GM23338 (cell line): ENCODE results near the gene PARG. TPM values are rescaled to one million over a fixed set of nuclear protein-coding genes. Genes with fewer than 3 reads are reported as not detected.

Experiments
- CREB1 ChIP-seq: fragments of 250-450 bp; sonication (Bioruptor Pico); IDR thresholded peaks from 2 replicates; pipeline ENCODE4 v1.5.0; 2020; ENCODE audit warnings: low read depth, mild to moderate bottlenecking, moderate library complexity
- CTCF ChIP-seq, 2 experiments: fragments of 200-600 bp in 1 of 2; sonication (generic) in 1 of 2; conservative IDR thresholded peaks; 2 replicates each; pipeline versions ENCODE4 v1.5.1 to v1.6.1; 2016 to 2017; ENCODE audit warnings: antibody characterized with exemption in 2 of 2, low read depth in 2 of 2, mild to moderate bottlenecking in 2 of 2, moderate library complexity in 1 of 2
- EZH2 ChIP-seq: fragments of 200-600 bp; sonication (generic); IDR thresholded peaks from one replicate; pipeline ENCODE4 v1.8.0; 2017; ENCODE audit warnings: antibody characterized with exemption, mild to moderate bottlenecking, low read depth; ENCODE audit not compliant: unreplicated experiment
- EZH2phosphoT487 ChIP-seq: fragments of 200-600 bp; sonication (generic); IDR thresholded peaks from one replicate; pipeline ENCODE4 v1.8.1; 2018; ENCODE audit warnings: antibody characterized with exemption; ENCODE audit not compliant: unreplicated experiment
- JUNB ChIP-seq: IDR thresholded peaks from one replicate; pipeline ENCODE4 v1.6.1; 2016; ENCODE audit warnings: antibody characterized with exemption; ENCODE audit not compliant: unreplicated experiment
- NANOG ChIP-seq: IDR thresholded peaks from 2 replicates; pipeline ENCODE4 v1.6.1; 2016; ENCODE audit warnings: antibody characterized with exemption, borderline replicate concordance
- POLR2AphosphoS5 ChIP-seq: IDR thresholded peaks from 2 replicates; pipeline ENCODE4 v1.6.1; 2016; ENCODE audit warnings: antibody characterized with exemption, low read depth
- STAT1 ChIP-seq: IDR thresholded peaks from one replicate; pipeline ENCODE4 v1.6.1; 2016; ENCODE audit warnings: antibody characterized with exemption; ENCODE audit not compliant: unreplicated experiment
- ZNF114 ChIP-seq: fragments of 250-450 bp; sonication (Bioruptor Pico); IDR thresholded peaks from 2 replicates; pipeline ENCODE4 v1.5.0; 2020; ENCODE audit warnings: mild to moderate bottlenecking, moderate library complexity
- ZNF331 ChIP-seq: fragments of 250-450 bp; sonication (Bioruptor Pico); IDR thresholded peaks from 2 replicates; pipeline ENCODE4 v1.5.0; 2020; ENCODE audit warnings: low read depth, mild to moderate bottlenecking, moderate library complexity
- ZNF462 ChIP-seq: fragments of 250-450 bp; sonication (Bioruptor Pico); IDR thresholded peaks from 2 replicates; pipeline ENCODE4 v1.5.0; 2020; ENCODE audit warnings: mild to moderate bottlenecking, moderate library complexity
- polyA plus RNA-seq: library from polyadenylated mRNA; unstranded; fragments of >200 nt; fragmentation: Nextera tagmentation; extraction: Ambion mirVana; gene quantifications from 2 replicates; pipeline ENCODE4 v1.2.1, GENCODE V29; 2016
- total RNA-seq: library from RNA; depleted of rRNA; stranded (reverse); fragments of >200 nt; shearing (Covaris generic); gene quantifications from 2 replicates; pipeline ENCODE4 v1.2.3, GENCODE V29; 2014

Gene PARG
- total and polyA plus RNA-seq, 2 experiments from 2014 or later = 19.1 to 63.8 TPM

GRCh38 chr10:49803988-49804387 lies 137.8 kb downstream of the PARG start (continued):
- no peak for TF ChIP-seq ZNF462 (CRISPR knock-in tag)
- no peak for TF ChIP-seq CREB1 (CRISPR knock-in tag)
- TF ChIP-seq CTCF (conservative IDR thresholded peaks at IDR 0.05; ENCODE audit: low read depth in 2 of 2) = no peak
- no peak for TF ChIP-seq ZNF331 (CRISPR knock-in tag)
- no peak for TF ChIP-seq EZH2
- TF ChIP-seq NANOG = no peak
- no peak for TF ChIP-seq STAT1
- no peak for TF ChIP-seq EZH2phosphoT487
- no peak for TF ChIP-seq JUNB
- no peak for TF ChIP-seq POLR2AphosphoS5
- no peak for TF ChIP-seq ZNF114 (CRISPR knock-in tag)
